ENCODE data around the gene EFCAB9.
A peak's percentile ranks its signal among the peaks of the same experiment; 100 is the strongest.

The EFCAB9 gene

GRCh38 chr5:172165465-172165864 lies 28.5 kb upstream of the EFCAB9 start:
- no peak for DNase-seq (ENCODE audit: low read depth in 1 of 2, low spot score in 1 of 2)

GRCh38 chr5:172166030-172166826 lies 27.7 kb upstream of the EFCAB9 start:
- no peak for DNase-seq (ENCODE audit: low read depth in 1 of 2, low spot score in 1 of 2)

- no peak for DNase-seq (ENCODE audit: low read depth in 1 of 2, low spot score in 1 of 2)
Measured at GRCh38 chr5:172167895-172168294, 26.1 kb upstream of the EFCAB9 start.

GRCh38 chr5:172168311-172168710 lies 25.7 kb upstream of the EFCAB9 start:
- no peak for DNase-seq (ENCODE audit: low read depth in 1 of 2, low spot score in 1 of 2)

- DNase-seq (ENCODE audit: low read depth in 1 of 2, low spot score in 1 of 2): no peak
Measured at GRCh38 chr5:172169216-172169615, 24.8 kb upstream of the EFCAB9 start.

GRCh38 chr5:172170251-172170701 lies 23.7 kb upstream of the EFCAB9 start:
- DNase-seq (ENCODE audit: low read depth in 1 of 2, low spot score in 1 of 2): no peak

- DNase-seq (ENCODE audit: low read depth in 1 of 2, low spot score in 1 of 2): no peak
Measured at GRCh38 chr5:172171118-172171517, 22.9 kb upstream of the EFCAB9 start.

- DNase-seq (ENCODE audit: low read depth in 1 of 2, low spot score in 1 of 2): no peak
Measured at GRCh38 chr5:172172912-172173563, 20.9 kb upstream of the EFCAB9 start.

GRCh38 chr5:172173564-172174153 lies 20.3 kb upstream of the EFCAB9 start:
- DNase-seq (ENCODE audit: low read depth in 1 of 2, low spot score in 1 of 2): peak; percentile 32 to 36

- peak; percentile 70 to 81 for DNase-seq (ENCODE audit: low read depth in 1 of 2, low spot score in 1 of 2)
Measured at GRCh38 chr5:172175263-172175719, 18.7 kb upstream of the EFCAB9 start.

- DNase-seq (ENCODE audit: low read depth in 1 of 2, low spot score in 1 of 2): no peak
Measured at GRCh38 chr5:172177176-172177575, 16.8 kb upstream of the EFCAB9 start.

GRCh38 chr5:172178301-172178987 lies 15.5 kb upstream of the EFCAB9 start:
- DNase-seq (ENCODE audit: low read depth in 1 of 2, low spot score in 1 of 2): no peak

- no peak for DNase-seq (ENCODE audit: low read depth in 1 of 2, low spot score in 1 of 2)
Measured at GRCh38 chr5:172178991-172179989, 14.7 kb upstream of the EFCAB9 start.

- DNase-seq (ENCODE audit: low read depth in 1 of 2, low spot score in 1 of 2): no peak
Measured at GRCh38 chr5:172180936-172181335, 13.0 kb upstream of the EFCAB9 start.

GRCh38 chr5:172182291-172182690 lies 11.7 kb upstream of the EFCAB9 start:
- no peak for DNase-seq (ENCODE audit: low read depth in 1 of 2, low spot score in 1 of 2)

GRCh38 chr5:172183881-172184280 lies 10.1 kb upstream of the EFCAB9 start:
- no peak for DNase-seq (ENCODE audit: low read depth in 1 of 2, low spot score in 1 of 2)

GRCh38 chr5:172185096-172185461 lies 8.9 kb upstream of the EFCAB9 start:
- DNase-seq (ENCODE audit: low read depth in 1 of 2, low spot score in 1 of 2): no peak

GRCh38 chr5:172186114-172186695 lies 7.8 kb upstream of the EFCAB9 start:
- no peak for DNase-seq (ENCODE audit: low read depth in 1 of 2, low spot score in 1 of 2)

- peak in 1 of 2 donors; percentile 45 for DNase-seq (ENCODE audit: low read depth in 1 of 2, low spot score in 1 of 2)
Measured at GRCh38 chr5:172187118-172188032, 6.6 kb upstream of the EFCAB9 start.

Measured in stimulated activated CD4-positive, alpha-beta T cell treated with anti-CD3 and anti-CD28 coated beads, Interleukin-15, amount 100 ng/mL, for 1 hour (primary cell).